GM12864 (cell line): ENCODE data around the gene ARID1B.

Source experiments
- DNase-seq: peaks from one replicate; pipeline ENCODE4 v3.0.0-alpha.2; 2011; ENCODE audit warnings: low read depth
- H3K4me3 ChIP-seq: 2 replicates; pipeline ENCODE4 v1.5.1; 2011; ENCODE audit warnings: mild to moderate bottlenecking, low read depth, low read length, control low read depth
- CTCF ChIP-seq: IDR thresholded peaks from 2 replicates; pipeline ENCODE4 v1.5.1; 2011; ENCODE audit warnings: low read depth, mild to moderate bottlenecking, moderate library complexity, low read length, control low read depth, inconsistent platforms; ENCODE audit errors: missing control alignments

The ARID1B gene

GRCh38 chr6:157200611-157201010 is 423.4 kb downstream of the ARID1B start:
- no peak overlapping the region for H3K4me3 ChIP-seq
- no peak for DNase-seq
- TF ChIP-seq CTCF, result no peak

GRCh38 chr6:157201083-157201482 is 423.9 kb downstream of the ARID1B start:
- TF ChIP-seq CTCF, result no peak
- H3K4me3 ChIP-seq, result no peak overlapping the region
- no peak for DNase-seq

GRCh38 chr6:157203312-157203744 is 426.1 kb downstream of the ARID1B start:
- H3K4me3 ChIP-seq, result no peak overlapping the region
- no peak for TF ChIP-seq CTCF
- peak; percentile 75 for DNase-seq

GRCh38 chr6:157203764-157204163 is 426.6 kb downstream of the ARID1B start:
- no peak for DNase-seq
- H3K4me3 ChIP-seq, result no peak overlapping the region
- no peak for TF ChIP-seq CTCF

- H3K4me3 ChIP-seq, result no peak overlapping the region
- no peak for DNase-seq
- no peak for TF ChIP-seq CTCF
Measured at GRCh38 chr6:157205473-157206358, 428.5 kb downstream of the ARID1B start.

GRCh38 chr6:157206359-157206815 is 429.2 kb downstream of the ARID1B start:
- no peak for DNase-seq
- no peak overlapping the region for H3K4me3 ChIP-seq
- no peak for TF ChIP-seq CTCF
